Loucy (cell line): ENCODE results near the gene SRGAP1.

Experiments
- H2AFZ ChIP-seq: fragments of 200-600 bp; sonication (generic); 2 replicates; pipeline ENCODE4 v1.6.0; 2016; ENCODE audit warnings: antibody characterized with exemption, mild to moderate bottlenecking, low read length, moderate library complexity
- H3F3A ChIP-seq: fragments of 200-600 bp; 2 replicates; pipeline ENCODE4 v1.6.0; 2016; ENCODE audit warnings: antibody characterized with exemption, low read depth, mild to moderate bottlenecking
- H3K27me3 ChIP-seq: fragments of 200-600 bp; sonication (generic); 2 replicates; pipeline ENCODE4 v1.6.1; 2014; ENCODE audit warnings: low read length, mild to moderate bottlenecking; ENCODE audit not compliant: insufficient read depth, poor library complexity, severe bottlenecking
- H3K36me3 ChIP-seq: fragments of 200-600 bp; sonication (generic); 2 replicates; pipeline ENCODE4 v1.6.1; 2016; ENCODE audit warnings: low read length; ENCODE audit not compliant: insufficient read depth
- H3K4me1 ChIP-seq: fragments of 200-600 bp; sonication (generic); 2 replicates; pipeline ENCODE4 v1.5.1; 2014; ENCODE audit warnings: low read length, mild to moderate bottlenecking; ENCODE audit not compliant: insufficient read depth, poor library complexity, severe bottlenecking
- H3K4me2 ChIP-seq: fragments of 200-600 bp; sonication (generic); 2 replicates; pipeline ENCODE4 v1.6.0; 2014; ENCODE audit warnings: antibody characterized with exemption, low read length, low read depth, mild to moderate bottlenecking; ENCODE audit not compliant: poor library complexity, severe bottlenecking
- H3K4me3 ChIP-seq: fragments of 200-600 bp; sonication (generic); 2 replicates; pipeline ENCODE4 v1.5.1; 2014; ENCODE audit warnings: low read length, mild to moderate bottlenecking, mixed read lengths; ENCODE audit not compliant: poor library complexity, severe bottlenecking
- H3K79me2 ChIP-seq: fragments of 200-600 bp; sonication (generic); 2 replicates; pipeline ENCODE4 v1.6.1; 2014; ENCODE audit warnings: low read length; ENCODE audit not compliant: insufficient read depth
- H3K9ac ChIP-seq: fragments of 200-600 bp; sonication (generic); 2 replicates; pipeline ENCODE4 v1.6.0; 2014; ENCODE audit warnings: mild to moderate bottlenecking, low read depth, low read length, moderate library complexity; ENCODE audit not compliant: poor library complexity, severe bottlenecking
- H3K9me2 ChIP-seq: fragments of 200-600 bp; sonication (generic); replicated peaks from 2 replicates; pipeline ENCODE4 v1.6.1; 2016; ENCODE audit warnings: low read depth, low read length, mixed read lengths
- H3K9me3 ChIP-seq: fragments of 200-600 bp; sonication (generic); 2 replicates; pipeline ENCODE4 v1.6.1; 2014; ENCODE audit warnings: mild to moderate bottlenecking, antibody characterized with exemption, low read length, low read depth; ENCODE audit not compliant: insufficient read depth
- H4K20me1 ChIP-seq: fragments of 200-600 bp; sonication (generic); 2 replicates; pipeline ENCODE4 v1.6.0; 2014; ENCODE audit warnings: antibody characterized with exemption, low read length, mild to moderate bottlenecking; ENCODE audit not compliant: insufficient read depth, poor library complexity, severe bottlenecking
- CTCF ChIP-seq: fragments of 200-600 bp; sonication (generic); conservative IDR thresholded peaks from 2 replicates; pipeline ENCODE4 v1.5.1; 2014; ENCODE audit warnings: mild to moderate bottlenecking, antibody characterized with exemption, low read length
- EZH2phosphoT487 ChIP-seq: fragments of 200-600 bp; IDR thresholded peaks from 2 replicates; pipeline ENCODE4 v1.6.1; 2018; ENCODE audit warnings: antibody characterized with exemption, mild to moderate bottlenecking, moderate library complexity, borderline replicate concordance

Gene SRGAP1

GRCh38 chr12:63957496-63957895 is 113.0 kb downstream of the SRGAP1 start:
- Histone ChIP-seq H3K4me3 (no peak overlapping the region), H3K4me1 (no peaks in the 10 kb centered on the region), H3K79me2 (no peaks in the 10 kb centered on the region), H3F3A (no peaks in the 10 kb centered on the region), H2AFZ (no peak overlapping the region), H4K20me1 (no peaks in the 10 kb centered on the region), H3K9ac (no peak overlapping the region), H3K27me3 (no peaks in the 10 kb centered on the region), H3K36me3 (no peaks in the 10 kb centered on the region), H3K9me3 (no peaks in the 10 kb centered on the region), H3K4me2 (no peak overlapping the region), H3K9me2 (no peaks in the 10 kb centered on the region)
- TF ChIP-seq CTCF (no peak), EZH2phosphoT487 (no peak)

GRCh38 chr12:63958876-63959580 is 114.5 kb downstream of the SRGAP1 start:
- Histone ChIP-seq H3K36me3 (no peaks in the 10 kb centered on the region), H3F3A (no peaks in the 10 kb centered on the region), H3K9me2 (no peaks in the 10 kb centered on the region), H2AFZ (no peak overlapping the region), H3K4me2 (no peak overlapping the region), H4K20me1 (no peaks in the 10 kb centered on the region), H3K79me2 (no peaks in the 10 kb centered on the region), H3K9ac (no peak overlapping the region), H3K9me3 (no peaks in the 10 kb centered on the region), H3K27me3 (no peaks in the 10 kb centered on the region), H3K4me3 (no peak overlapping the region), H3K4me1 (no peaks in the 10 kb centered on the region)
- TF ChIP-seq CTCF = no peak
- TF ChIP-seq EZH2phosphoT487 = no peak

DNA sequence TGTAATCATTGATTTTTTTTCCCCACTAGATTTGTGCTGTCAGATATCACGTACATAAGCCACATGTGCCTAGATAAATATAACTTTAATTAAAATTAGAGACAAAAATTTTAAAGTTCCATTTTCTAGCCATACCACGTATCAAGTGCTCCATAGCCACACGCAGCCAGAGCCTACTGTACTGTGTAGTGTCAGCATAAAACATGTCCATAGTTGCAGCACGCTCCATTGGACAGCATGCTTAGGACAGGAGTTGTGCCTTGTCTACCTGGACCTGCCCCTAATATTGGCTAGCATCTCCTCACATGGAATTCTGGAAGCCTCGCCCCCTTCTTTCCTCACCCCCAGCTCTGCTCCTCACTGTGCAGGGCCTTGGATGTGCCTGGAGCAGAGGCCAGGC is 116.5 kb downstream of the SRGAP1 start:
- no peaks in the 10 kb centered on the region for H3K79me2 ChIP-seq
- no peak overlapping the region for H3K4me3 ChIP-seq
- no peaks in the 10 kb centered on the region for H3K36me3 ChIP-seq
- no peak overlapping the region for H2AFZ ChIP-seq
- no peak overlapping the region for H3K4me2 ChIP-seq
- TF ChIP-seq CTCF (no peak), EZH2phosphoT487 (no peak)
- H3K4me1 ChIP-seq = no peaks in the 10 kb centered on the region
- H3K9ac ChIP-seq = no peak overlapping the region
- H3K9me3 ChIP-seq = no peaks in the 10 kb centered on the region
- no peaks in the 10 kb centered on the region for H3K9me2 ChIP-seq
- H3K27me3 ChIP-seq = no peaks in the 10 kb centered on the region
- no peaks in the 10 kb centered on the region for H3F3A ChIP-seq
- no peaks in the 10 kb centered on the region for H4K20me1 ChIP-seq
